Suprapubic skin (tissue), 4 donors: ENCODE data around the gene MAP2K5.

ENCODE experiments used
- CTCF ChIP-seq, 2 donors: fragments of 200-600 bp in 1 of 2; fragments of 450-650 bp in 1 of 2; sonication (generic) in 1 of 2; IDR thresholded peaks; one replicate each; pipeline ENCODE4 v1.5.1; 2016 to 2019; ENCODE audit warnings: antibody characterized with exemption in 2 of 2, mild to moderate bottlenecking in 1 of 2, moderate library complexity in 1 of 2
- EP300 ChIP-seq: sonication (generic); formaldehyde crosslinking; IDR thresholded peaks from one replicate; pipeline ENCODE4 v1.6.1; 2017; ENCODE audit warnings: antibody characterized with exemption
- POLR2A ChIP-seq, 2 donors: fragments of 450-650 bp; IDR thresholded peaks; one replicate each; pipeline ENCODE4 v1.6.1; 2017; ENCODE audit warnings: antibody characterized with exemption in 2 of 2, mild to moderate bottlenecking in 2 of 2, moderate library complexity in 2 of 2
- POLR2AphosphoS5 ChIP-seq, 3 donors: sonication (generic); formaldehyde crosslinking; IDR thresholded peaks; one replicate each; pipeline ENCODE4 v1.6.1; 2017; ENCODE audit warnings: antibody characterized with exemption in 3 of 3

- TF ChIP-seq CTCF (IDR thresholded peaks at IDR 0.05) (no peak), EP300 (no peak), POLR2A (IDR thresholded peaks at IDR 0.05) (no peak), POLR2AphosphoS5 (IDR thresholded peaks at IDR 0.05) (no peak)
Observed at GRCh38 chr15:67510597-67511190, 31.8 kb upstream of the MAP2K5 start.
